SKM-1 (cell line): ENCODE measurements around the gene RFX6.

Experiments used
- DNase-seq: peaks from one replicate; lab custom pipeline; 2025; ENCODE audit not compliant: unreplicated experiment; lab: John Stamatoyannopoulos, UW

RFX6 gene

DNA sequence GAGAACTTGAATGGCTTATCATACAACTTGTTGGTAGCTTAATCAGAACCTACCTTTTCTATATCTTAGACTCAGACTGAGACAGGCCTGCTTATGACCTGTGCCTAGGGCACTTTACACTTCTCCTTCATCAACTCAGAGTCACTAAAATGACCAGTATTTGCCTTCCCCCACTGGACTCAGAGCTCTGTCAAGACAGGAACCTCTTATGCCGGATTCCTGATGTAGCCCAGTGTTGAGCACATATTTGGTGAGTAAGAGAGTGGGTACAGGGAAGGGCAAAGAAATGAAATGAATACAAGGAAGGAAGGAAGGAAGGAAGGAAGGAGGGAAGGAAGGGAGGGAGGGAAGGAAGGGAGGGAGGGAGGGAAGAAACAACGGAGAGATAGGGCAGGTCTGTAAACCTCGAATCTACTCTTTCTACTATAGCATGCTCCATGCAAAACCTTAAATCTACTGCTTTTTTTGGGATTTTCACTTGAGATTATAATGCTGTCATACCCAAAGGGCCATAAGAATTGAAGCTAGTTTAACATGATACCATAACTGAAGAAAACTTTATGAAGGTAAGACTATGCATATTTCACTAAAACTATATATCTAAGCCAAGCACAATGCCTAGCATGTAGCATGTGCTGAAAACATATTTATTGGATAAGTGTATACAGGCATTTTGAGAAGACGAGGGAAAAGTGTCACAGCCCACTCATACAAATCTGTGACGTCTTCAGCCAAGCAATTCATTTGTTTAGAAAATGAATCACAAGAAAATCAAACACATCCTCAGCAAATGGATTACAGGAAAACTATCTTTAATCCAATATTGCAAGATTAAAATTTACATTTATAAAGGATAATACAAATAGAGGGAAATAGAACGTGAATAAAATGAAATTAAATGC, 89.9 kb downstream of the RFX6 start:
- DNase-seq = no peak

DNA sequence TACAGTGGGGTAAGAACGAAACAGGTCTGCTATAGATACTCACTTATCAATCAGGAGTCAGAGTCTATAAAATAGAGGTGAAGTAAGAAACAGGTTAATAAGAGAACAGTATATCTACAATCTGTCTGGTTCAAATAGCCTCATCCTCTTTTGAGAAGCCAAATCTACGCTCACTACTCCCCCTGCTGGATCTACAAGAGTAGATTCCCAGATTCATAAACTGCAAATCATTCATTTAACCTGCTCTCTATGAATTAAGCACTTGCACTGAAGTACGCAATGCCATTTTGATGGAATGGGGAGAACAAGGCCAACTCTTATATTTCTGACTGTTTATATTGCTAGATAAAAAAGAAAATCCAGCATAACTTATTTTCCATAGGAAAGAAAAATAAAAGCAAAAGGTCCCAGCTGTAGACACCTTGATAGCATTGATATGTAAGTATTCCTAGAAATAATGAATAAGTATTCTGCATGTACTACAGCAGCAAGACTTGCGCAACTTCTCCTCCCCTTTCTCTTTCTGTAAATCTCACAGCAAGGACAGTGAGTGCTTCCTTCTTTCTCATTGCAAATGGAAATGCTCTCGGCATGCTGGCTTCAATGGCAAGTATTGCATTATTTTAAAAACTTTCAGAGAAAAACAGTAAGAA, 92.3 kb downstream of the RFX6 start:
- DNase-seq = peak; percentile 13

DNA sequence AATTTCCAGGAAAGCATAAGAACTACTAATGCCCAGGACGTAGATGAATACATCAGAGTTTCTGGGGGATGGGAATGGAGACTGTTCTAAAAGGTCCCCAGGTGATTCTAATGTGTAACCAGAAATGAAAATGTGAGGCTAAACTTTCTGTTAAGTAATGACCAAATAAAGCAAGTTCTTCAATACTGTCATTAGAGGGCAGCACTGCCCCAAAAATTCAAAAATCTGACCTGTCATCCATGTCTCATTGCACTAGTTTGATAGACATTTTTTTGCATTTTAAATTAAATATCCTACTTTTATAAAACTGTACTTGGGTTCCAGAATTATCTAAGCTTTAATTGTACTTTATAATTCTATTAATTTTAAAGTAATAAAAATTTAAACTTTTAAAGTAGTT, 94.9 kb downstream of the RFX6 start:
- DNase-seq = no peak

DNA sequence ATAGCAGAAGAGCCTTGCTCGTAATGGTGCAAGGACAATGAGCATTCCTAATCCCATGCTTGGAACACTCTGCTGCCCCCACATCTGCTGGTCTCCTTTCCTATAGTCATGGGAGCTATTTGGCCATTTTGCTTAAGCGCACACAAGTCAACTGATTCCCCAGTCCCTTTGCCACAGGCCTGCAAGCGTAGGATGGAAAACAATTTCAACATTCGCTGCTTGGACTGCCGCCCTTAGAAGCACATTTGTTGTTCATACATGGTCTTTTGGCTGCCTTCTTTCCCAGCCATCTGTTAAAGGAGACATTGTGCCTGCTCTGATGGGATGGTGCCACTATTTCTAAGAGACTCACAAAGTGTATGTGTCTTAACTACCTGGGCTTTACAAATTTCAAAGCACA, 96.9 kb downstream of the RFX6 start:
- DNase-seq = no peak

DNA sequence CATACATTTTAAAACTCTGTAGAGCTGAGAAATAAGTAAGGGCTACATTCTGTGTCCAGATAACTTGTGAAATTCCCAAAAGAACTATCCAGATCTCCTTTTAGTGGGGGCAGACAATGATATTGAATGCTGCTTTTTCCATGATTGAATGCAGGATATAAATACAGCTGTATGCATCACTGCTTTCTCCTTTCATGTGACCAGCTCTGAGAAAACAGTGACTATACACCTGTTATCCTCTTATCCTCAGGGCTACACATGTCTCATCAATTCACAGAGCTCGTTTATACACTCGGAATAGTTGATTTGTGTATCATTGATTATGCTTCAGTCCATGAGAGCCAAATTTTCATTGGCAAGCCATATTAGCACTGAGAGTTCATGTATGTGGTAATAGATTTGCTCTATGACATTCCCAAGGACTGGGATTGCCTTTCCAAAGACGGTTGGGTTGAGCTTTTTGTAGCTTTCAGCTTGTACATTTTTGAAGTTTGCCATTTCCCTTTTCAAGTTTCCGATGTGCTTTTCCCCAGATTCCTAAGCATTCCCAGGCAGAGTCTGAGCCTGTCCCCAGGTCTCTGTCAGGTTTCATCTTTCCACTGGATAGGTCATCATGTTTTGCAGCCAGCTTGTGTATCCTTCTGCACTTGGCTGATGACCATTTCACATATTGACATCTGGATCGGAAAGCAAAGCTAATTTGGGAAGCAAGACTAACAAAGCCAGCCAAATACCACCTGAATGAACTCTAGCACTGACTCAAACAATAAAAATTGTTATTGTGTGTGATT, 97.7 kb downstream of the RFX6 start:
- DNase-seq = no peak

DNA sequence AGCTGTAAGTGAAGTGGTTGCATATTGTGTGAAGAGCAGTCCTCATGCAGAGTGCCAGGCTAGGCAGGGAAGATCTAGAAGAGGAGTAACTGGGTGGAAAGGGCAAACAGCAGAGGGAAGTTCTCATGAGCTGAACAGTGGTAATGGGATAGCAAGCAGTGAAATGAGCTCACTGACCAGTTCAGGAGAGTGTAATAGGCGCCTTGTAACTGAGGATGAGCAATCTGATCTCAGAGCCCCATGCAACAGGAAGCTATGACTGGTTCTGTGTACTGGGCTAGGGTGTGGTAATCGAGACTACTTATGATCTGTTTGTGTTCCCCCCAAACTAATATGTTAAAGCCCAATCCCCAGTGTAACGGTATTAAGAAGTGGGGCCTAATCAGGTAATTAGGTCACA, 98.6 kb downstream of the RFX6 start:
- no peak for DNase-seq

DNA sequence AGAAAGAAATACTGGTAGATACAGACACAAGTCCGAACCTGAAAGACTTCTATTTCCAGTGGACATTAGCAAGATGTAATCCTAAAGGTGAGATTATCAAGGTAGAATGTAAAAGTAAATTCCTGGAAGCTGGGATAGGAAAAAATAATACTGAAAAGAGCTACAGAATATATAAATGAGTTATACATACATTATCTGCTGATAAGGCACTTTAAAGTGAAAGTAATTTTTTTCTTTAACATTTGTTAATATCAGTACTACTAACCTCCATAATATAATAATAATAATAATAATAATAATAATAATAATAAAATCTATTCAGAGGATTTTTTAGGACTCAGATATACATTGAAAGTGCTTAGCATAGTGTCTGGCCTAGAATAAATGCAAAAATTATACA, 102.5 kb downstream of the RFX6 start:
- no peak for DNase-seq
